GM12872 (cell line): Measurements from ENCODE around the gene AFMID.

ENCODE experiments used
- TF ChIP-seq, protein P1 (sequence below): IDR thresholded peaks from 3 replicates; pipeline ENCODE4 v1.5.1; 2011; ENCODE audit warnings: low read depth, mild to moderate bottlenecking, low read length, moderate library complexity; ENCODE audit not compliant: insufficient read depth

The AFMID gene

DNA sequence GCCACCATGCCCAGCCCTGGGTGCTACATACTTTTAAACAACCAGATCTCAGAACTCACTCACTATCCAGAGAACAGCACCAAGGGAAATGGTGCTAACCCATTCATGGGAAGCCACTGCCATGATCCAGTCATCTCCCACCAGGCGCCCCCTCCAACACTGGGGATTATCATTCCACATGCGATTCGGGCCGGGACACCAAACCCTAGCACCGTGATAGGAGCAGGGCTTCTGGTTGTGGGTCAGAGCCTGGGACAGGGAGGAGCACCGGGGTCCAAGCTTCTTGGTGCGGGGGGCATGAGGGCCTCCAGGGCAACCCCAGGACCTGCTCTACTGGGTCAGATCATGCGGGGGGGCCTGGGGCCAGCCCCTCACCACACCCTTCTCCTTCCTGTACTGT lies 48.7 kb downstream of the AFMID start:
- TF ChIP-seq, protein P1, sequence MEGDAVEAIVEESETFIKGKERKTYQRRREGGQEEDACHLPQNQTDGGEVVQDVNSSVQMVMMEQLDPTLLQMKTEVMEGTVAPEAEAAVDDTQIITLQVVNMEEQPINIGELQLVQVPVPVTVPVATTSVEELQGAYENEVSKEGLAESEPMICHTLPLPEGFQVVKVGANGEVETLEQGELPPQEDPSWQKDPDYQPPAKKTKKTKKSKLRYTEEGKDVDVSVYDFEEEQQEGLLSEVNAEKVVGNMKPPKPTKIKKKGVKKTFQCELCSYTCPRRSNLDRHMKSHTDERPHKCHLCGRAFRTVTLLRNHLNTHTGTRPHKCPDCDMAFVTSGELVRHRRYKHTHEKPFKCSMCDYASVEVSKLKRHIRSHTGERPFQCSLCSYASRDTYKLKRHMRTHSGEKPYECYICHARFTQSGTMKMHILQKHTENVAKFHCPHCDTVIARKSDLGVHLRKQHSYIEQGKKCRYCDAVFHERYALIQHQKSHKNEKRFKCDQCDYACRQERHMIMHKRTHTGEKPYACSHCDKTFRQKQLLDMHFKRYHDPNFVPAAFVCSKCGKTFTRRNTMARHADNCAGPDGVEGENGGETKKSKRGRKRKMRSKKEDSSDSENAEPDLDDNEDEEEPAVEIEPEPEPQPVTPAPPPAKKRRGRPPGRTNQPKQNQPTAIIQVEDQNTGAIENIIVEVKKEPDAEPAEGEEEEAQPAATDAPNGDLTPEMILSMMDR: no peak

DNA sequence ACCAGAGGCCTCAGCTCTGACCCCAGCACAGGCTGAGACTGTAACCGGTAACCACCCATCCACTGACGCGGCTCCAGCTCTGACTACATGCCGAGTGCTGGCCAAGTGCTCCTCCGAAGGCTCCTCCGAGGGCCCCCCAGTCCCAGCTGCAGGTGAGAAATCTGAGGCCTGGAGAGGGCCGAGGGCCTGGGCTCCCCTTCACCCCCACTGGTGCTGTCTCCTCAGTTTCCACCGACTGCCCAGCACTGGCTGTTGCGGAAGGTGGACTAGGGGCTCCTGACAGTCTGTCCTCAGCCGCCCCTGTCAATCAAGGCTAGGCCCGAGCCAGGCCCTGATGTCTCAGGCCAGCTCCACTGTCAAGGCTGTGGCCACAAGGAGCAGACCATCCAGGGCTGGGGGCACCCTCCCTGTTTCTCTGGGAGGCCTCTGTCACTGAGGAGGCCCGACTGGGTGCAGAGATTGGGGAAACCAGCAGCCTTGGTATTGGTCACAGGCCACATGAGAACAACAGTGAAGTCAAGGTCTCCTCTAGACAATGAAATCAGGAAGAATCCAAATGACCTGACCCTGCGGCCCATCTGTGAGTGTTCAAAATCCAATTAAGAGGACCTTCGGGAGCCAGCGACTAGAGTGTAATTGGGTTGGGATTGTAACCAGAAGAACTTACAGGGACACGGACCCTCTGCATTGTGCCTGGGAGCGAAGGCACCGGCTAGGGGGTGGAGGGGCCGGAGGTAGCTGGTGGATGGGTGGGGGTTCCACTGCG lies 49.4 kb downstream of the AFMID start:
- TF ChIP-seq, protein P1: no peak

DNA sequence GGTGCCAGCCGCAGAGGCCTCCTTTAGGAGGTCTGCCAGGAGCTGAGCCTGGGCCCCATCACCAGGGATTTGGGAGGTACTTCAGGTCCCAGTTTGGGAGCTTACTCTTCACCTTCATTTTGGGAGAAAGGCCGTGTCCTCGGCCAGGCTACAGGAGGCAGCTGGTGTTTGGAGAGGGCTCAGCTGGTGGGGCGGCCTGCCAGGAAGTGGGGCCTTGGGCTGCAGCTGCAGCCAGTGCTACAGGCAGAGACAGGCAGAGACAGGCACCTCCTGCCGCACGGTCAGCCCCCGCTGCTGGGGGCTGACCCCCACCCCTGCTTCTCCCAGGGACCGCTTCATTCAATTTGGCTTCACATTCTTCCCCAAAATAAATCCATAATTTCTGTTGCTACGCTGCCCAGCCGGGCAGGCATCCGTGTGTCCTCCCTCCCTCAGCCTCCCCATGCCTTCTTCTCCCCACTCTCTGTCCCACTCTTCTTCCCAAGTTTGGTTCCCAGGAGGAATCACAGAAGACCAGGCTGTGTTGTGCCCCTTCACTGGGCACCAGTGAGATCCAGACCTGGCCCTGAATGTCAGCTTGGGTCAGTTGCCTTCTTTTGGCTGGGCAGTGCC lies 50.3 kb downstream of the AFMID start:
- TF ChIP-seq, protein P1: no peak

DNA sequence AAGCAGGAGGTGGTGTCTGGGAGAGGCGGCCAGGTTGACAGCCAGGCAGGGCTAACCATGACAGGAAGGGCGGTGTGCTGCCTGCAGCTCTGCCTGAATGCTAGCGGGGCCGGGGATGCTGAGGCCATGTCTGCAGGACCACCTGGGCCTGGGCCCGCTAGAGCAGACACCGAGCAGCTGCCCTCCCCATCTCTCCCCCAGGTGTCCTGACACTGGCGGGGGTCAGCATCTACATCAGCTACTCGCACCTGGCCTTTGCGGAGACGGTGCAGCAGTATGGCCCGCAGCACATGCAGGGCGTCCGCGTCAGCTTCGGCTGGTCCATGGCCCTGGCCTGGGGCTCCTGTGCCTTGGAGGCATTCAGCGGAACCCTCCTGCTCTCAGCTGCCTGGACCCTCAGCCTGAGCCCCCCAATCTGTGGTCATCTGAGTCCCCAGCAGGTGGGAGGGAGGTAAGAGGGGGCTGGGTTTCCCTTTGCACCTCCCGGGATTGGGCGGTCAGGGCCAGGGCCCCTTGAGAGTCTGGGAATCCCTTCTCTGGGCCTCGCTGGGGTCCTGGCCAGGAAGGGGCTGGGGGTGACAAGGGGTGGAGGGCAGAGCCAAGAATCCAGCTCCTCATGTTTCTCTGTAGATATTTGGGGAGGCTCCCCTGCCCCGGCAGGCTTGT lies 51.8 kb downstream of the AFMID start:
- TF ChIP-seq, protein P1: no peak

DNA sequence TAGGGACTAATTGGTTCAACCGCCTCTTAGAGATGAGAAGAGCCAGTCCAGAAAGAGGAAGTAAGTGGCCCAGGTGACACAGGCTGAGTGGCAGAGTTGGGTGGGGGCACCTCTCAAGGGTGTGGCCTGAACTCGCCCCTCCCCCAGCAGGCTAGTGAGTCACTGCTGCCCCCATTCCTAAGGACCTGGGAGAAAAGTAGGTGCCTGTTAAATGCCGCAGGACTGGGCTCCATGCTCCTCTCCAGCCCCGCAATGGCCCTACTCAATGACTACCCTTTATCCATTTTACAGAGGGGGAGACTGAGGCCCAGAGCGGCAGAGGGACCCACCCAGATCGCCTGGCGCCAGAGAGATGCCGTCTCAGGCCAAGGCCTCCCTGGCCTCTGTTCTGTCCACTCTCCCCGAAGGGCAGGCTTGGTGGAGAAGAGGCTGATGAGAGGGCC lies 52.3 kb downstream of the AFMID start:
- TF ChIP-seq, protein P1: no peak

DNA sequence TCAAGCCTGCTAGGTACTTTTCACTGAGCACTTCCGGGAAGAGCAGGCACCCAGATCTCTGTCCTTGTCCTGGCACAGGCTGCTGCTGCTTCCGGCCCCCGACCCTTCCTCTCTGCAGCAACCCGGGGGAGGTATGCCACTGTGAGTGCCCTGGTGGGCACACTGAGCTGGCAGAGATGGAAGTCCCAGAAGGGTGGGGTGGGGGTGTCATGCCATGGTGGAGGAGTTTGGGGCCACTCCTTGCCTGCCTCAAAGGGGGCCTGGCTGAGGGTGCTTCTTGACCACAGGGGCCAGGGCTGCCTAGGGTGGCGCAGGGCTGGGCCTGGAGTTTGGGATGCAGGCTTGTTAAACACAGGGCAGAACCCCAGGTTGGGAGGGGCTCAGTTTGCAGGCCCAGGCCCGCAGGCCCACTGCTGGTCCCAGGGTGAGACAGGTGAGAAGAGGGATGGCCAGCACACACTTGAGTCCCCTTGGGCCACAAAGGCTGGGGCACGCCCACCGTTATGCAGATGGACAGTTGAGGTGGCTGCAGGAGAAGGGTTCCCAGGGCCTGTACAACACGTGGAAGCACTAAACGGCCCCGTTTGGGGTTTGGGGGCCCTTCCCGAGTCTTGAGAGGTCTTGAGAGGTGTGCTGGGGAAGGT lies 53.0 kb downstream of the AFMID start:
- TF ChIP-seq, protein P1: no peak

DNA sequence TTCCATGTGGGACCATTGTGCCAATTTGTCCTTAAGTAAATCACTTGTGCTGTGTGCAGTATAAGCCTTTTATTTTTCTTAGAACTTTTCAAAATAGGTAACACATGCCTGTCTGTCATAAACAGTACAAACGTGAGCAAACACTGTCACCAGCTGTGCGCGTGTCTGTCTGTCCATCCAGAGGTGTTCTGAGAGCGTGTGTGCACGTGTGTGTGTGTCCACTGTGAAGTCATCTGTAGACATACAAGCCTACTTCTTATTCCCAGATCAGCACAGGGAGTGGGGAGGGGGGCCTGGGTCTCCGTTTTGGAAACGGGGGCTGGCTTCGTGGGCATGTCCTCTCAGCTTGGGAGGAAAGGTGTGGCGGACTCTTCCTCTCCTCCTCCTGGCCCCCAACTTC lies 53.7 kb downstream of the AFMID start:
- TF ChIP-seq, protein P1: no peak
